CD4-positive, alpha-beta T cell (primary cell): ENCODE measurements around the gene SAMD14. TPM values are rescaled to one million over a fixed set of nuclear protein-coding genes. Genes with fewer than 3 reads are reported as not detected.

Experiments
- ATAC-seq: fragments of 200-7000 bp; cut with Tn5 transposase; one replicate; pipeline ENCODE4 v1.10.0; 2022; ENCODE audit warnings: mild to moderate bottlenecking; ENCODE audit not compliant: poor library complexity
- CTCF ChIA-PET: fragments of 350-600 bp; sonication (Branson Sonifier 250); formaldehyde crosslinking; loops from one replicate; lab custom pipeline; 2021; ENCODE audit warnings: antibody characterized with exemption, inconsistent platforms; lab: Charles Lee
- POLR2A ChIA-PET: fragments of 350-600 bp; sonication (Branson Sonifier 250); formaldehyde crosslinking; loops from one replicate; lab custom pipeline; 2021; ENCODE audit warnings: antibody characterized with exemption, inconsistent platforms; lab: Charles Lee
- DNase-seq, 14 experiments: peaks; one replicate each; pipeline ENCODE4 v3.0.0-alpha.2; 2013 to 2020; ENCODE audit warnings: mixed read lengths in 2 of 14
- H3K27ac ChIP-seq, 2 donors: one replicate each; pipeline versions ENCODE4 v1.5.1 to v1.7.0; 2013; ENCODE audit warnings: low read length in 2 of 2, low read depth in 1 of 2, mild to moderate bottlenecking in 1 of 2
- H3K27me3 ChIP-seq, 2 experiments: 1 replicate in 1 of 2; 2 replicates in 1 of 2; pipeline versions ENCODE4 v1.6.1 to v1.7.0; 2013; ENCODE audit warnings: low read length in 2 of 2, control low read depth in 1 of 2, mild to moderate bottlenecking in 1 of 2, moderate library complexity in 1 of 2; ENCODE audit not compliant: insufficient read depth in 2 of 2, control insufficient read depth in 1 of 2
- H3K36me3 ChIP-seq: one replicate; pipeline ENCODE4 v1.6.1; 2013; ENCODE audit warnings: low read length, control low read depth; ENCODE audit not compliant: insufficient read depth
- H3K4me1 ChIP-seq: one replicate; pipeline ENCODE4 v1.6.1; 2013; ENCODE audit warnings: low read length, control low read depth; ENCODE audit not compliant: insufficient read depth
- H3K4me3 ChIP-seq: one replicate; pipeline ENCODE4 v1.5.1; 2013; ENCODE audit warnings: mild to moderate bottlenecking, low read length, moderate library complexity
- H3K9me3 ChIP-seq, 2 experiments: 1 replicate in 1 of 2; 2 replicates in 1 of 2; pipeline versions ENCODE4 v1.6.1 to v1.7.0; 2013; ENCODE audit warnings: low read length in 2 of 2, mild to moderate bottlenecking in 2 of 2, control low read depth in 1 of 2, moderate library complexity in 1 of 2; ENCODE audit not compliant: control insufficient read depth in 1 of 2, insufficient read depth in 1 of 2
- H3K27ac Mint-ChIP-seq: one replicate; pipeline ENCODE4 v1.8.0; 2020; ENCODE audit warnings: mixed read lengths
- H3K27me3 Mint-ChIP-seq: one replicate; pipeline ENCODE4 v1.8.0; 2021; ENCODE audit warnings: mixed read lengths
- H3K36me3 Mint-ChIP-seq: one replicate; pipeline ENCODE4 v1.8.0; 2021; ENCODE audit warnings: low read depth, mixed read lengths
- H3K4me1 Mint-ChIP-seq: one replicate; pipeline ENCODE4 v1.8.0; 2021; ENCODE audit warnings: low read depth, mixed read lengths
- H3K4me3 Mint-ChIP-seq: one replicate; pipeline ENCODE4 v1.8.0; 2020; ENCODE audit warnings: mild to moderate bottlenecking, mixed read lengths
- H3K9me3 Mint-ChIP-seq: one replicate; pipeline ENCODE4 v1.8.0; 2020; ENCODE audit warnings: mixed read lengths
- CTCF ChIP-seq: fragments of 200-600 bp; IDR thresholded peaks from one replicate; pipeline ENCODE4 v1.8.0; 2022; ENCODE audit warnings: antibody characterized with exemption, mild to moderate bottlenecking
- intact Hi-C, 2 experiments: fragments of 100-400 bp; cut with DNase I in 1 of 2; cut with micrococcal nuclease in 1 of 2; formaldehyde crosslinking; loops; one replicate each; pipeline versions ENCODE4 v1.15.1 to v1.9.0; 2023 to 2025; cut with DNase I, micrococcal nuclease
- total RNA-seq, 174 experiments: library from RNA in 2 of 174; stranded (reverse) in 2 of 174; gene quantifications; one replicate each; pipeline ENCODE4 v1.2.3 and lab custom pipeline; 2021 to 2026

The SAMD14 gene
- total RNA-seq, 2 experiments from 2014 or later: 0.33 to 0.53 TPM

GRCh38 chr17:50154604-50155003, 24.6 kb upstream of the SAMD14 start:
- POLR2A ChIA-PET: no interaction called here

DNA sequence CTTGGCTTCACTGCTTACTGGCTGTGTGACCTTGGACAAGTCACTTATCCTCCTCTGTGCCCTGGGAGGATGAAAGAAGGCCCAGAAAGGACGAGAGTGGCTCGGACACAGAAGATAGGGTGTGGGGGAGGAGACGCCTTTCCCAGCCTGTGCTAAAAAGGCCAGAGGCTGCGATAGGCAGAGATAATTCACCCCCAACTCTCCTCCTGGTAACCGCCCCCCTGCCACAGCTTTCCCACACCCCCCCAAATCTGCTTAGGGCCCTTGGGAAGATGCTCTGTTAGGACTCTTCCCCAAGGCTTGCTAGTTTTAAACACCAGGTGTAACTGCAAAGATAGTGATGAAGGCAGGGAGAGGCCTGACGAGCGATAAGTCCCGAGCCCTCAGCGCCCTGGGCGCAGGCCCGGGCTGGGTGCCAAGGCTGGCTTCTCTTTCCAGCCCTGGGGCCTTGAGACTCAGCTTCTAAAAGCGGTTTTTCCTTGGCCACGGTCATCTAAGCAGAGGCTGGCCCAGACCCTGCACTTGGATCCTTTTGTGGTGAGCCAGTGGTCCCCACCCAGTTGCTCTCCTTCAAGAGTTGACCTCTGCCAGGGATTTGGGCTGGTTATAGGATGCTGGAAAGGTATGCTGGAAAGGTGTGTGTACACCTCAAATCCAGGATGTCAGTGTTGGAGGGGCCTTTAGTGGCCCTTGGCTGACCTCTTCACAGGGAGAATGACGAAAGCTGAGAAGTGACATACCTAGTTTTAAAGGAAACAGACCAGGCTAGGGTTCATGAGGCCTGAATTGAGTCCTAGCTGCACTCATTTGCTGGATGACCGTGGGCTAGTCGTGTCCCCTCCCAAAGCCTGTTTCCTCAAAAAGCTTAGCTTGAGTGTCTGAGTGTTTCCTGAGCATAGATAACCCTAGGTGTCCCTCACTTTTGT, 24.0 kb upstream of the SAMD14 start:
- TF ChIP-seq CTCF: no peak
- Mint-ChIP-seq H3K4me3 (peak overlapping the region; percentile 34), H3K27ac (peak overlapping the region; percentile 47), H3K4me1 (peaks cover 40% of the 10 kb centered on the region), H3K36me3 (peaks cover 5% of the 10 kb centered on the region), H3K27me3 (no peaks in the 10 kb centered on the region), H3K9me3 (no peaks in the 10 kb centered on the region)
- POLR2A ChIA-PET: no interaction called here
- ATAC-seq (no peak), DNase-seq (no peak)
- H3K4me1 ChIP-seq: peaks cover 44% of the 10 kb centered on the region
- H3K9me3 ChIP-seq: no peaks in the 10 kb centered on the region
- CTCF ChIA-PET: interaction anchor here (1.0 kb wide), 1 partner anchor 60 kb away, joined by 6 read pairs; no protein-coding TSS in a partner anchor
- H3K36me3 ChIP-seq: no peaks in the 10 kb centered on the region
- H3K4me3 ChIP-seq: no peak overlapping the region
- H3K27me3 ChIP-seq: no peaks in the 10 kb centered on the region
- H3K27ac ChIP-seq: no peak overlapping the region
- intact Hi-C loops: loop anchor here in 1 of 2 experiments (5.0 kb wide), 1 partner anchor 57 kb away; the partner anchor contains the start of gene PDK2

More at GRCh38 chr17:50154604-50155003, 24.6 kb upstream of the SAMD14 start:
- Mint-ChIP-seq H3K4me3 (peak overlapping the region; percentile 34), H3K36me3 (peaks cover 5% of the 10 kb centered on the region), H3K4me1 (peaks cover 40% of the 10 kb centered on the region), H3K27me3 (no peaks in the 10 kb centered on the region), H3K27ac (peak overlapping the region; percentile 47), H3K9me3 (no peaks in the 10 kb centered on the region)
- H3K4me1 ChIP-seq: peaks cover 39% of the 10 kb centered on the region
- no peak overlapping the region for H3K4me3 ChIP-seq
- no peaks in the 10 kb centered on the region for H3K27me3 ChIP-seq
- ATAC-seq (no peak), DNase-seq (no peak)
- intact Hi-C loops: loop anchor here in 1 of 2 experiments (5.0 kb wide), 1 partner anchor 57 kb away; the partner anchor contains the start of gene PDK2
- H3K9me3 ChIP-seq: no peaks in the 10 kb centered on the region
- CTCF ChIA-PET: interaction anchor here (1.0 kb wide), 1 partner anchor 60 kb away, joined by 6 read pairs; no protein-coding TSS in a partner anchor
- no peak overlapping the region for H3K27ac ChIP-seq
- no peak for TF ChIP-seq CTCF
- no peaks in the 10 kb centered on the region for H3K36me3 ChIP-seq

- no peaks in the 10 kb centered on the region for H3K9me3 Mint-ChIP-seq
- Histone ChIP-seq H3K9me3 (no peaks in the 10 kb centered on the region), H3K27ac (peak overlapping the region; percentile 21 to 47), H3K4me3 (no peak overlapping the region), H3K36me3 (no peaks in the 10 kb centered on the region), H3K27me3 (no peaks in the 10 kb centered on the region), H3K4me1 (peaks cover 46% of the 10 kb centered on the region)
- CTCF ChIA-PET: interaction anchor here (1.2 to 2.4 kb wide), 8 partner anchors 9 to 245 kb away, joined by 3 to 26 read pairs (median 6); partner anchors contain the start of gene LRRC59
- DNase-seq (no peak), ATAC-seq (no peak)
- peaks cover 38% of the 10 kb centered on the region for H3K4me1 Mint-ChIP-seq
- peak overlapping the region; percentile 84 for H3K27ac Mint-ChIP-seq
- H3K4me3 Mint-ChIP-seq: no peak overlapping the region
- H3K27me3 Mint-ChIP-seq: no peaks in the 10 kb centered on the region
- POLR2A ChIA-PET: interaction anchor here (0.7 to 4.2 kb wide), 7 partner anchors 9 to 1153 kb away, joined by 3 to 50 read pairs (median 6); no protein-coding TSS in a partner anchor
- intact Hi-C loops: loop anchor here in 1 of 2 experiments (5.0 kb wide), 1 partner anchor 55 kb away; the partner anchor contains the start of gene PDK2
- no peak for TF ChIP-seq CTCF
- H3K36me3 Mint-ChIP-seq: peaks cover 9% of the 10 kb centered on the region
These were observed 22.8 kb upstream of the SAMD14 start for GRCh38 chr17:50152736-50153135.
